Prostate gland (tissue), 2 donors: ENCODE results near the gene RASGRF2.

Source experiments
- POLR2A ChIP-seq: fragments of 450-650 bp; IDR thresholded peaks from one replicate; pipeline ENCODE4 v1.6.1; 2016; ENCODE audit warnings: antibody characterized with exemption, mild to moderate bottlenecking
- TF ChIP-seq, protein P1 (sequence below), 4 experiments: fragments of 200-600 bp in 2 of 4; fragments of 450-650 bp in 2 of 4; sonication (generic) in 2 of 4; IDR thresholded peaks; 1 replicate in 3 of 4; 2 replicates in 1 of 4; pipeline ENCODE4 v1.5.1; 2016 to 2019; ENCODE audit warnings: antibody characterized with exemption in 4 of 4, mild to moderate bottlenecking in 2 of 4, moderate library complexity in 2 of 4

DNA sequence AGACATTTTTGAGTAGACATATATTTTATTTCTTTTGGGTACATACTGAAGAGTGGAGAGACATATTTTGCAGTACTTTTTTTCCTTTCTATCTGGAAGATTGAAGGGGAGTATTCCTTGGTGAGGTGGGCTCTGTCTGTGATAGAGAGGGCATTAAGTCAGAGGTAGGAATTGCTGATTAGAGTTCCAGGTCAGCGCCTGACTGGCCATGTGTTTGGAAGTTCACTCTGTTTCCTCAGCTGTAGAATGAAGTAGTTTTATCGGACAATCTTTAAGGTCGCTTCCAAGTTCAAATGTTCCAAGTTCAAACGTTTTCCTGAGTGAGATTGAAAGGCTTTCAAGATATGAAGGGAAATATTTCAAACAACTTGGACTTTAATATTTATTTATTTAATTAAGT lies 45.5 kb downstream of the RASGRF2 start:
- TF ChIP-seq, protein P1, sequence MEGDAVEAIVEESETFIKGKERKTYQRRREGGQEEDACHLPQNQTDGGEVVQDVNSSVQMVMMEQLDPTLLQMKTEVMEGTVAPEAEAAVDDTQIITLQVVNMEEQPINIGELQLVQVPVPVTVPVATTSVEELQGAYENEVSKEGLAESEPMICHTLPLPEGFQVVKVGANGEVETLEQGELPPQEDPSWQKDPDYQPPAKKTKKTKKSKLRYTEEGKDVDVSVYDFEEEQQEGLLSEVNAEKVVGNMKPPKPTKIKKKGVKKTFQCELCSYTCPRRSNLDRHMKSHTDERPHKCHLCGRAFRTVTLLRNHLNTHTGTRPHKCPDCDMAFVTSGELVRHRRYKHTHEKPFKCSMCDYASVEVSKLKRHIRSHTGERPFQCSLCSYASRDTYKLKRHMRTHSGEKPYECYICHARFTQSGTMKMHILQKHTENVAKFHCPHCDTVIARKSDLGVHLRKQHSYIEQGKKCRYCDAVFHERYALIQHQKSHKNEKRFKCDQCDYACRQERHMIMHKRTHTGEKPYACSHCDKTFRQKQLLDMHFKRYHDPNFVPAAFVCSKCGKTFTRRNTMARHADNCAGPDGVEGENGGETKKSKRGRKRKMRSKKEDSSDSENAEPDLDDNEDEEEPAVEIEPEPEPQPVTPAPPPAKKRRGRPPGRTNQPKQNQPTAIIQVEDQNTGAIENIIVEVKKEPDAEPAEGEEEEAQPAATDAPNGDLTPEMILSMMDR (IDR thresholded peaks at IDR 0.05), result no peak
- no peak for TF ChIP-seq POLR2A
